ENCODE results near the gene TMOD3.

The TMOD3 gene

DNA sequence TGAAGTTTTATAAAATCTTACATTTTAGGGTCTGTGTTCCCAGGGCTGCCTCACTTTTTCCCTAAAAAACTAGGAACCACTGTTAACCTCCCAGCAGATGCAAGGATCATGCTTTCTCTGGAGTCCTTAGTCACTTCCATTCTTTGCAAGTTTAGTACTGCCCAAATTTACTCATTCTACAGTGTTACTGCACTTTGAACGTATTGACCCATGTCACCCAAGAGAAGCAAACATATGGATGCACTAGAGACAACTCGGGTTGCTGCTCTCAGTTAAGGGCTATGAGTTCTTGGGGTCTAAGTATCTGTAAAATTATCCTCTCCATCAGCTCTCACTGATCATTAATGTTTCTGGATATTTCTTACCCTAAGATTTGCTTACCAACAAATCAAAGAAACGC lies 83.1 kb downstream of the TMOD3 start:
- DNase-seq, result no peak

DNA sequence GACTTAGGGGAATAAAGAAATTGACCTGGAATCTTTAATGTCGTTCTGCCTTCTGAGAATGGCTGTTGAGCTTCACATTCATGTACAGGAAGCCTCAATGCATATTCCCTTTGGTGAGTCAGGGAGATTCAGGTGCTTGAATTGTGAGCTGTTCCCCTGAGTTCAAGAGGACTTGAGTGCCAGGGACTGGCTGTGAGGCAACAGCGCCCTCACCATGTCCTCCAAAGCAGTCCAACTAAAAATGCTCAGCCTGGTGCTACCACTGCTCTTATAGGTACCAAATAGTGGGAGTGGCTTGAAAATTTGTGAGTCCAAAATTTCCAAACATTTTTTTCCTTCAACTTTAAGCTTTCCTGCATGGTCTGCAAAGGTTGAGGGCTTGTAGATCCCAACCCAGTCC lies 88.0 kb downstream of the TMOD3 start:
- no peak for DNase-seq

DNA sequence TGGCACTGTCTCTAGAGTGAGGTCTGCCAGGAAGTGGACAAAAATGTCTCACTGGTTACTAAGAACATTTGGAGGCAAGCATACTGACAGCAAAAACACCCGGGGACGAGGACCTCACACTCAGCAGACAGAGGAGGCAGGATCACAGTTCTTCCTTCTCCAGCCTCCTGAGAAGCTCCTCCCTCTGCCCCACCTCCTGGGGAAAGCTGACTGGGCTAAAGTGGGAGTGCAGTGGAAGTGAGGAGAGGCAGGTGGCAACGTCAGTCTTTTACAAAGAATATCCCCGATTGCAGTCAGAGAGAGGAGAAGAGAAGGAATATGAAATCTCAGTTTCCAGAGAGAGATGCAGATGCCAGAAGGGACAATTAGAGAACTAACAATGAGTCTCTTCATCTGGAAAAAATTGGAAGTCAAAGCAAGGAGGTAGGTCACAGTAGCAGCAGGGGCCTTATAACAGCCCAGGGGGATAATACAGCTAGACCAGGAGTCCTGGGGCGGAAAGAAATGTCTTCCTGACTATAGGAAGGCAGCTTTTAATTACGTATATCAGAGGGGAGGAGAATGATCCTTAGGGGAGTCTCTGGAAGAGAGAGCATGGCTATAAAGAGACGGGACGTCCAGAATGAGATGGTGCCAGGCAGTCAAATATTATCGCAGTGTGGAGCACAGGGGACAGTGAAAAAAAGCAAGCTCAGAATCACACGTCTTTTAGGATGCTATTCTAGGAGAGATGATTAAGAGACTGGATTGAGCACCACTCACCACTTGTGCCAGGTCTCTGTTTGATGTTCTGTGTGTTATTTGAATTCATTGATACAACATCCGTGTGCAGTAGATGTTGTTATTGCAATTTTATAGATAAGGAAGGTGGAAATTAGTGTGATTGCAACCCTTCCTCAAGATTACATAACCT lies 95.0 kb downstream of the TMOD3 start:
- no peak for DNase-seq

DNA sequence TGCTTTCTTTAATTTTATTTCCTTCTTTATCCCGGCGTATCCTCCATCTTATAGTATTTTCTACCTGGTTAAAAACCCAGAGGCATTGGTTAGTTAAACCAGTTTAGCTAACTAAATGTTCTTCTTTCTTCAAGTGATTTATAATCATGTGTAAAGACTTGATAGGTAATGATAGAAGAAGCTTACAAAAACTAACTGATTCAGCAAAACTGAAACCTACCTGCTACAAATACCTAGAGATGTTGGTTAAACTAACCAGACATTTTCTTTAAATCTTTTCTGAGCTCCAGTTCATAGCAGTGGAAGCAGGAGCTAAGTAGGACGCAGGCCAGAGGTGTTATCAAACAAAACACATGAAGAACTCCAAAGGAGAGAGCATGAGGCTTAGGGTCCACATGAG lies 97.4 kb downstream of the TMOD3 start:
- no peak for DNase-seq

DNA sequence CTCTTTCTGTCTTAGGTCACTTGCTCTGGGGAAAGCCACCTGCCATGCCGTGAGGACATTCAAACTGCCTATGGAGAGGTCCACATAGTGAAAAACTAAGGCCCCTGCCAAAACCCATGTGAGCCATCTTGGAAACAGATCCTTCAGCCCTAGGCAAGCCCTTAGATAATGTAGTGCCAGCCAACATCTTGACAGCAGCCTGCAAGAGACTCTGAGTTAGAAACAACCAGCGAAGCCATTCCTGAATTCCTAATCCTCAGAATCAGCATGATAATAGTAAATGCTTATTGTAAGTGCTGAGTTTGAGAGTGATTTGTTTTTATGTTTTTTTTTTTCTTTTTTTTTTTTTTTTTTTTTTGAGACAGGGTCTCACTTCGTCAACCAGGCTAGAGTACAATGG lies 101.6 kb downstream of the TMOD3 start:
- DNase-seq, result no peak

DNA sequence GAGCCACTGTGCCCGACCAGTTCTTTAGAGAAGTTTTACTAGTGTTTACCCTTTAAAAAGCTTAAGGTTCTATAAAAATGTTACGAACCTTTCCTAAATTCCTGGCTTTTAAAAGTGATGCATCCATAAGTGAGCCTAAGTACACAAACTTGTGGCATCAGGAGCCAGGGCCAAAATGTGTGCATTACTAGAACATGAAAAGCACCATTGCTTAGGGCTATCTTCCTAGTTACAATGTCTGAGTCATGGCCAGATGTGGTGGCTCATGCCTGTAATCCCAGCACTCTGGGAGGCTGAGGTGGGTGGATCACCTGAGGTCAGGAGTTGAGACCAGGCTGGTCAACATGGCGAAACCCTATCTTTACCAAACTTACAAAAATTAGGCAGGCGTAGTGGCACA lies 102.2 kb downstream of the TMOD3 start:
- no peak for DNase-seq

DNA sequence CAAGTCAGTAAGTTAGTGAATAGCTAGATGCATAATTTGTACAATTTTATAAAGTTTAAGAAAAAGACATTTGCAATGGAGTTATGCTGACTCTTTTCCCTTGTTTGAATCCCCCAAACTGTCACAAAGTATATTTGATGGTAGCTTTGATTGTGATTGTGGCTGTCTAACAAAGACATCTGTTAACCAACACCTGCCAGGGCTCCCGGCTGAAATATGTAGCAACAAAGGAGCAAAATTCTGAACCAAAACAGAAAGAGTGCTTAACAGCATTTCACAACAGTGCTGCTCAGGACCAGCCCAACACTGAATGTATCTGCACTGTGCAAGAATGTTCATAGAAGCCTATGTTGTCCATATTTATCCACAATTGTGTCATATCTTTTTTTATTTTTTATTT lies 102.7 kb downstream of the TMOD3 start:
- no peak for DNase-seq

DNA sequence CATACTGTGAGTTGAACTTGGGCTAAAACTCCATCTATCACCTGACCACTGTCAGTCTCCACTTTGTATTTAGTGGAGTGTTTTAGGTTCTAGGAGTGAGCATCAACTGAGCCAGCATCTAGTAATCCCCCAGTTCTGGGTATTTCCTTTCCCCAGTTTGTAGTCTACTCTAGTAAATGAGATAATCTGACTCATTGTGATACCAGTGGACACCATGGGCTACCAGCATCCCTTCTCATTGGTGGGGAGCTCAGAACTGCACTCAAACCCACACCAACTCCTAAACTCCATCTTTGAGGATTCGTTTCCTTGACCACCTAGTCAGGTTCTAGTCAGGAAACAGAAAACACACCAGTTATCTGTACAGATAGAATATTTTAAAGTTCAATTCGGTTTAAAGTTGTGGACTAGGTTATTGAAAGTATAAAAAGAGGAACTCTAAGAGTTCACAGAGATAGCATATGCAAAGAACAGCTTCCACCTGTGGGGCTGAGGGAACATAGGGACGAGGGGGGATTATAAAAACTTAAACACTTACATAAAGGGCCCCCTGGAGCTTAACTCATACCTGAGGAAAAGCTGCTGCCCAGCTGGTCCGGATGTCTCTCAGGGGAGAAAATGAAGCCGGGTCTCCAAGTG lies 106.1 kb downstream of the TMOD3 start:
- no peak for DNase-seq

DNA sequence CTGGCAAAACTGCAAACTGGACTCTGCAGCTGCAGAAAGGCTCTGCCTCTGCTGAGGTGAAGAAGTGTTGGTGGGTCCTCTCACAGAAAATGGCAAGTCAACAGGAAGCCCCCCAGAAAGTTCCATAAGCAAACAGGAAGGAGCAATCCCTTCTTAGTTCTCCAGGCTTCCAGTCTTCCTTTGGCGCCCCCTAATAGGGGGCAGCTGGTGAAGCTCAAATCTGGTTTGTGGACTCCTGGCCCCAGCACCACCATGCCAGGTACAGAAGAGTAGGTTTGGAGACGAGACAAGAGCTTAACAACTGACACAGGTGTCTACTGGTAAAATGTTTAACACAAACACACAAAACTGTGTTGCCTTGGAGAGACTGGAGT lies 106.6 kb downstream of the TMOD3 start:
- DNase-seq, result no peak

DNA sequence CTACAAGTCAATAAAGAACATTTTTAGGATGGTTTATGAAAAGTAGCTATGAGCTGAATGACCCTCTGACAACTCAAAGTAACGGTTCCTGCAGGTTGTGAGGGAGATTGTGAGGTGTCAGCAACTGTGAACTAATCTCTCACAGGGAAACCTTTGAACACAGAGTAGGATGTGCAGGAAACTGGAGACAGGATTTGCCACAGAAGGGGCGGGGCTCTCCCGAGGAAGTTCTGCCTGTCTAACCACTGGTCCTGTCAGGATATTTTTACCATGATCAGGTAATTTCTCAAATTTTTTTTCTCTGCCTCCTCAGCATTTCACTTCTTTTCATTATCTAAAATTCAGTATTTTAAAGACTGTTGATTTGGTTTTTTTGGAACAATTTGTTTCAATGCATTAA lies 108.8 kb downstream of the TMOD3 start:
- DNase-seq, result no peak

DNA sequence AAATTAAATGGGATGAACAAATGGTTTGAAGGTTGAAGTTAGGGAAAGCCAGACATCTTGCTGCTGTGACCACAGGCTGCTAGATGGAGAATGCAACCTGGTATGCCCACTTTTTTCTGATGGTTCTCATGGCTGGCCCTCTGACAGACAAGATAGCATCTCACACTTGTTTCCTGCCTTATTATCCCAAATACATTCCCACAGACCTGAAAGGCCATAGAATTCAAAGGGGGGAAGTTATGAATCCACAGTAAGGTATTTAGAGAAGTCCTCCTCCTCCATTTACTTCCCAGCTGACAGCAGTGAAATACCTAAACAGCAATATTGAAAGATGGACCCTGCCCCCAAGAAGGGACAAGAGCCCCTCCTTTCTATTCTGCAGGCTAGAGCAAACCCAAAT lies 109.8 kb downstream of the TMOD3 start:
- no peak for DNase-seq

DNA sequence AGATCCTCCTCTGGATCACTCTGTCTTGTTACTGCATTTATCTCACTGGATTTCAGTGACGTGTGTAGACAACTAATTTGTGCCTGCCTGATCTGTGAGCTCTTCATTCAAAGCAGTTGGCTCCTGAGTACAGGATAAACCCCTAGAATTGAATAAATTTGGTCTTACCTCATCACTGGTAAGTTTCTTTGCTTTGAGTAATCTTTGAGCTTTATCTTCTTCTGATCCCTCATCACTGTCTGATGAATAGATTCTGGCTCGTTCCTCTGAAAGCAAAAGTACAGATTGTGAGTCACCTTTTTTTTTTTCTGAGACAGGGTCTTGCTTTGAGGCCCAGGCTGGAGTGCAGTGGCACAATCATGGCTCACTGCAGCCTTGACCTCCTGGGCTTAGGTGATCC lies 117.7 kb downstream of the TMOD3 start:
- no peak for DNase-seq

DNA sequence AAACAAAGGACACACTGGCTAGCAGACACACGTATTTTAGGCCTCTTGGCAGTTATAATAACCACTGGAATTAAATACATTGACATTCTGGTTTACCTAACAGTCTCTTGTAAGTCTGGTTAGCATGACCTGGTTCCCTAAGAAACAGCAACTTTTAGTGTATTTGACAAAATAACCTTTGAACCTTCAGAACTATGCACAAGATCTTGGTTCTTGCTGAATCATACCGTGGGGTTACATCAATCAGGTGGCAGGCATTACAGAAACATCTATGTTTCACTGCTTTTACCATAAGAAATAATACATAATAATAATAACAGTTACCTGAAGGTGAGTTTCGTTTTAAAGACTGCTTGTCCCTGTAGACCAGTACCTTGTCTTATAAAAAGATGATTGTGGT lies 123.4 kb downstream of the TMOD3 start:
- no peak for DNase-seq

DNA sequence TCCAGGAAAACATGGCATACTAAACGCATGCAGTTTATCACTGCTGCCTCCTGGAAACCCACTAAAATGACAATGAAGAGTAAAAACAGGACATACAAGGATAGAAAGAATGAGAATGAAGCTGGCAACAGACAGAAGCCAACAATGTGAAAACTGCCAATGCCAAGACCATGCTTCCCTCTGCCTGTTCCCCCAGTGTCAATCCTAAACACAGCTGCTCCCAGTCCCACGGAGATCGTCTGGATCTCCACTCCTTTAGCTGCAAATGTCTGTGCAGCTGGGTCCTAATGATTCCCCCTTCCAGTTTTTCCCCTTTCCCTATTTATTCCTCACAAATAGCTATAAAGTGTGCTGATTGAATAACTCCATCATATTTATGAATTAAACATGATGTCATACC lies 126.1 kb downstream of the TMOD3 start:
- no peak for DNase-seq
